GM12873 (cell line): Measurements from ENCODE around the gene CMPK2.

ENCODE experiments used
- TF ChIP-seq, protein P1 (sequence below): IDR thresholded peaks from 2 replicates; pipeline ENCODE4 v1.5.1; 2012; ENCODE audit warnings: low read depth, mild to moderate bottlenecking, moderate library complexity, low read length, control low read depth; ENCODE audit not compliant: insufficient read depth; ENCODE audit errors: missing control alignments

CMPK2 gene

DNA sequence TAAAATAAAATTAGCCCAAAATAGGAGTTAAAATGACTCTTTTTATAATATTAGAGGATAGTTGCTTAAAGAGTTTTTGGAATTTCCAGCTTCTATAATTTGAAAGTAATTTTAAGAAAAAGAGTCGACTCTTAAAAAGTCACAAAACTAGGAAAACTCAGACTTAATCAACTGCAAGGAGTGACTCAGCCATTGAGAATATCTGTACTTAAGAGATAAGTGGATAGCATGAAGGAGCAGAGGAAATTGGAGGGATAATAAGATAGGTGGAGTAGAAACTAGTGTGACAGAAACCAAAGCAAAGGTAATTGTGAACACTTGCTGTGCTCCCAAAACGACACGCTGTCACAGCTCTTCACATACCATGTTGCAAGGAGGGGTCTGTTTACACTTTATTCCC lies 20.3 kb upstream of the CMPK2 start:
- TF ChIP-seq, protein P1, sequence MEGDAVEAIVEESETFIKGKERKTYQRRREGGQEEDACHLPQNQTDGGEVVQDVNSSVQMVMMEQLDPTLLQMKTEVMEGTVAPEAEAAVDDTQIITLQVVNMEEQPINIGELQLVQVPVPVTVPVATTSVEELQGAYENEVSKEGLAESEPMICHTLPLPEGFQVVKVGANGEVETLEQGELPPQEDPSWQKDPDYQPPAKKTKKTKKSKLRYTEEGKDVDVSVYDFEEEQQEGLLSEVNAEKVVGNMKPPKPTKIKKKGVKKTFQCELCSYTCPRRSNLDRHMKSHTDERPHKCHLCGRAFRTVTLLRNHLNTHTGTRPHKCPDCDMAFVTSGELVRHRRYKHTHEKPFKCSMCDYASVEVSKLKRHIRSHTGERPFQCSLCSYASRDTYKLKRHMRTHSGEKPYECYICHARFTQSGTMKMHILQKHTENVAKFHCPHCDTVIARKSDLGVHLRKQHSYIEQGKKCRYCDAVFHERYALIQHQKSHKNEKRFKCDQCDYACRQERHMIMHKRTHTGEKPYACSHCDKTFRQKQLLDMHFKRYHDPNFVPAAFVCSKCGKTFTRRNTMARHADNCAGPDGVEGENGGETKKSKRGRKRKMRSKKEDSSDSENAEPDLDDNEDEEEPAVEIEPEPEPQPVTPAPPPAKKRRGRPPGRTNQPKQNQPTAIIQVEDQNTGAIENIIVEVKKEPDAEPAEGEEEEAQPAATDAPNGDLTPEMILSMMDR: no peak

DNA sequence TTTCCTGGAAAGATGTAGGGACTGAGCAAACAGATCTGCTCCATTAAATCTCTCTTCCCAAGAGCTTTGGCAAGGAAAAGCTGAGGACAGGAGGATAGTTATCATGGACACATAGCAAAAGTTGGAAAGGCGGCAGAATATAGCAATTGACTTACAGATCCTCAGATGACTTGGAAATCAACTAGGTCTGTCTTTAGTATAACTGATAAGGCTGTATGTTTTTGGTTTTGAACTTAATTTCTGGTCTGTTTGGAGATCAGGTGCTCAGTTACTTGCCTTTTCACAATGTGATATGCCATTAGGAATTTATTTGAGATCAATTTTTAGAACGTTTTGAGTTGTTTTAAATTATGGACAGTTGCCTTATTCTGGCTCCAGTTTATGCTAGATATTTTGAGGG lies 19.8 kb upstream of the CMPK2 start:
- TF ChIP-seq, protein P1: no peak

DNA sequence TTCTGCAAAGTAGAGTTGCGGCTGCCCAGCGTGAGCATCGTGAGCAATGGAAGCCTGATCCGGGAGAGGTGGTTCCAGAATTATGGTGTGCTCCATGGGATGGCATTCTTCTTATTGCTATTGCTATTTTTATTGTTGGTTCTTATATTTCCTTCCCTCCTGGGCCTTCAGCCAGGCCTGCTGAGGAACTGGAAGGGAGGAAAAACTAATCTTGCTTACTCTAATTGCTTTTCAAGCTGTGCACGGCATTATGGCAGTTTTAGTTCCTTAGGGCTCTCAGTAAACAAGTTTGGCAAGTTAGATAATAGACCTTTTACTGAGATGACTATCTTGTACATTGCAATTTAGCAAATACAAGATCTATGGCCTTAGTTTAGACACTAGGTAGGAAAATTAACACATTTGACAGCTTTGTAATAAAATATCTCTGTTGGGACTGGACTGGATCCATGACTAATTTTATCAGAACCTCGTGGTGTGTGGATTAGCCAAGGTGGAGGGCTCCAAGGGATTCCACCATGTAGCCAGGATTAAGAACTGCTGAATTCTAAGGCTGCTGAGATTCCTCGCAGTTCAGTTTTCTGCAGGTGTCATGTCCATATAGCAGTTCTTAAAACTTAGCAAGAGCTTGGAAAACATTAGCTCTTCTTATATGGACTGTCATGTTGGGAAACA lies 17.9 kb upstream of the CMPK2 start:
- TF ChIP-seq, protein P1: no peak

DNA sequence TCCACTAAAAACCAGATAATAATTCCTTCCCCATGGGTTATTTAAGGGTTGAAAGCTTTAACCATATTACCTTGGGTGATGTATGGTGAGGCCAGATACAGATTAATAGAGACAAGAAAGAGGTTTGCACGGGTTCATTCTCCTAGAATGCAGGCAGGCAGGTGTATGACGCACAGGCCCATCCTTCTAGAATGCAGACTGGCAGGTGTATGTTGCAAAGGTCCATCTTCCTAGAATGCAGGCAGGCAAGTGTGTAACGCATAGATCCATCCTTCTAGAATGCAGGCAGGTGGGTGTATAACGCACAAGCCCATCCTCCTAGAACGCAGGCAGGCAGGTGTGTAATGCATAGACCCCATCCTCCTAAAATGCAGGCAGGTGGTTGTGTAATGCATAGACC lies 15.8 kb upstream of the CMPK2 start:
- TF ChIP-seq, protein P1: no peak

DNA sequence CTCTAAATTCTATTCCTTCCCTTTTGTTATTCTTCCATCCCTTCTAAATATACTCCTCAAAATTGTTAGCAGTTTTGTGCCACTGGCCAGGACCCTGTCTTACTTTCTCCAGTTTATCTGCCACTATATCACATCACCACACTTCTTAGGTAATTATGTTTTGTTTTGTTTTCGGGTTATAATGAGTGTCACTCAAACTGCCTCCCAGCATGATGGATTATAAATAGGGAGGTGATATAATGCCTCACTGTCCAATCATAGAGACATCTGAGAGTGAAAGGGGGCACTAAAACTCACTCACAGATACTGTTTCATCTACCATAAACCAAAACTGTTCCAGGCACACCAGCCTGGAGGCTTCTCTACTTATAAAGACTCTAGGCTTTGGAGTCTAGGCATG lies 15.3 kb upstream of the CMPK2 start:
- TF ChIP-seq, protein P1: no peak

DNA sequence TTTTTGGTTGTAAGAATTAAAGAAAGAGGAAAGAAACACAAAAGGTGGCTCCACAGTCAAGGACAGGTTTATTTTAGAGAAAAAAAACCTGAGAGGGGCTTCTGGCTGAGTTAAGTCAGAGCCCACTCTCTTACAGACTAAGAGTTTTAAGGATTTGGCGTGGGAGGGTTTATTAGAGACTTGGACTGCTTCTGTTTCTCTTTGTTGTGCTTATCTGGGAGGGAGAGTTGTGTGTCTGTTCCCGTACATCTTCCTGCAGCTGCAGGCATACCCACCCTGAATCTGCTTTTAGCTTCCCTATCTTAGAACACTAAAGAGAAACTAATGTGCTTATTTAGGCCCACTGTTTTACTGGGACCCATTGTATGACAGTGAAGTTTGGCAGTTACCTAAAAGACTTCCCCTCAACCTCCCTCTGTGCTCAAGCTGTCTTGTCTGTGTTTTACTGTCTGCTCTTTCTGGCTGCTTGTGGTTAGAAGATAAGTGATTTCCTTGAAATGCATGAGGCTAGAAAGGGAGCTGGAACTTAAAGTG lies 14.6 kb upstream of the CMPK2 start:
- TF ChIP-seq, protein P1: no peak

DNA sequence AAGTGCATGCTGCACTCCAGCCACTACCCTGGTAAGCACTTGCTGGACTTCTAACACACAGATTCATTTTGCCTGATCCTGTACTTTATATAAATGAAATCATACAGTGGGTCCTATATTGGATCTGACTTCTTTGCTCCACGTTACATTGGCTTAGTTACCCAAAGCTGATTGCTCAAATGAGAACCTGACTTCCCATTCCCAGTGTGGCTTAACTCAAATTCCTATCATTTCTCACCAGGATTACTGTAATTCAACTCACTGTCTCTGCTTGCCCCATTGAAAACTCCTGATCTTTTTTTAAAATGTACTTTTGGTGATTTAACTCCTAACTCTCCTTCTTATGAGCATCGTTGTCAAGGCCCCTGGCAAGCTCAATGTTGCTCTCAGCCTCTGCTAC lies 13.3 kb upstream of the CMPK2 start:
- TF ChIP-seq, protein P1: no peak
